ENCODE results near the gene SPATA2L.

SPATA2L gene

GRCh38 chr16:89727406-89728120 lies 26.1 kb upstream of the SPATA2L start:
- no peak for DNase-seq

- no peak for DNase-seq
Measured at GRCh38 chr16:89723279-89724250, 22.1 kb upstream of the SPATA2L start.

DNA sequence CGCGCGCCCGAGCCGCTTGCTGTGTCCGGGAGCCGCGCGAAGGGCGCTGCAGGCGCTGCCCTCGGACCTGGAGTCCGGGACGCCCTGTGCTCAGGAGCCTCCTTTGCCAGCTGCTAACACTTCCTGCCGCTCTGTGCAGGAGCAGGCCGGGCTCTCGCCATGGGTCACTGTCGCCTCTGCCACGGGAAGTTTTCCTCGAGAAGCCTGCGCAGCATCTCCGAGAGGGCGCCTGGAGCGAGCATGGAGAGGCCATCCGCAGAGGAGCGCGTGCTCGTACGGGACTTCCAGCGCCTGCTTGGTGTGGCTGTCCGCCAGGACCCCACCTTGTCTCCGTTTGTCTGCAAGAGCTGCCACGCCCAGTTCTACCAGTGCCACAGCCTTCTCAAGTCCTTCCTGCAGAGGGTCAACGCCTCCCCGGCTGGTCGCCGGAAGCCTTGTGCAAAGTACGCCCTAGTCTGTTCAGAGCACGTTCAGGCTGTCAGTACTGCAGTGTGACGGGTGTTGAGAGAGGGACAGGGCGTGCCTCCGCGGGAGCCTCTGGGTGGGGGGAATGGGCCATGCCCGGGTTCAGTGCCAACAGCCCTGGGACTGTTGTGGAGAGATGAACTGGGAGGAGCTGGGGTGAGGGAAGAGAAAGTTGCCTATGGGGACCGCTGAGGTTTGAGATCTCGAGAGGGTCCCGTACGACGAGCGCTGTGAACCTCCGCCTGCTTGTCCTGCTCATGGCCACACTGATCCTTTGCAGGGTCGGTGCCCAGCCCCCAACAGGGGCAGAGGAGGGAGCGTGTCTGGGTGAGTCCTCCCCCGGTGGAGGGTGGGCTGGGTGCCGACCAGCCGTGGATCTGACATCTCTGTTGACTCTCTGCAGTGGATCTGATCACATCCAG lies 21.1 kb upstream of the SPATA2L start:
- no peak for DNase-seq

- peak; percentile 24 for DNase-seq
Measured at GRCh38 chr16:89721546-89722391, 20.3 kb upstream of the SPATA2L start.

- DNase-seq = peak; percentile 67
Measured at GRCh38 chr16:89720813-89721545, 19.5 kb upstream of the SPATA2L start, which contains the start of the genes VPS9D1 and ZNF276. Gene VPS9D1 (minus strand): TSS chr16:89720898. CDS start chr16:89720861, 37 bp downstream. Gene ZNF276 (plus strand): TSS chr16:89721537. CDS start chr16:89721641, 104 bp downstream.

DNA sequence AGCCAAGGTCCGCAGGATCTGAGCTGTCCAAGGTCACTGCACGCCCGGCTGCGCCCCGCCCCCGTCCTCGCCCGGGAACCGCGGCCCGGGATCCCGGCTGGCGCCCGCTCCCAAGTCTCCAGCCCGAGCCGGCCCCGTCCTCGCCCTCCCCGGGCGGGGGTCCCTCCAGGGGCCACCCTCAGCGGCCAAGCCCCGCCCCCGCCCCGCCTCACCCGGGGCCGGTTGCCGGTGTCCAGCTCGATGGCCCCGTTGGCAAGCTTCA lies 19.0 kb upstream of the SPATA2L start:
- DNase-seq = no peak

- DNase-seq = no peak
Measured at GRCh38 chr16:89717688-89718505, 16.4 kb upstream of the SPATA2L start.

DNA sequence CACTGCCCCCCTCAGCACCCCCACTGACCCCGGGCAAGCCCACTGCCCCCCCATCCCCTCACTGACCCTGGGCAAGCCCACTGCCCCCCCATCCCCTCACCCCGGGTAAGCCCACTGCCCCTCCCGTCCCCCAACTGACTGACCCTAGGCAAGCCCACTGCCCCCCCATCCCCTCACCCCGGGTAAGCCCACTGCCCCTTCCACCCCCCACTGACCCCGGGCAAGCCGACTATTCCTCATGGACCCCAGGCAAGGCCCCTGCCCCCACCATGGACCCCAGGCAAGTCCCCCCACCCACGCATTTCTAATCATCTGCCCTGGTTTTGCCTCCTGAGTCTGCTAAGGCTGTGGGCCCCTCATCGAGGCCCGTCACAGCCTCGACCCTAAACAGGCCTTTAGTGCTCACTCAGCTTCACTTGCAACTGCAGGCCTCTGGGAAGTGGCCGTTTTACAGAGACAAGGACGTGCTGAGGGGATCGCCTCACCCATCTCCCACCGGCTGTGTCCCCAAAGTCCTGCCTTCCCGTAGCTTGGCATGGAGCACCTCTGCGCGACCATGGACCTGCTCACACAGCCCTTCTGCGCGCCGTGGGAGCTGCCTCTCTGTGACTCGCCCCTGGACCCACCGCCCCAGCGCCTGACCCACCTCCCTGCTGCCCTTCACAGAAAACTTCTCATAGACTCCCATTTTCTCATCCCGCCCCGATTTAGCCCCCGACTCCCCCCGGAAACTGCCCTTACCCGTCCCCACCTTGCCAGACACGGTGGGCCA lies 15.6 kb upstream of the SPATA2L start:
- no peak for DNase-seq

GRCh38 chr16:89716493-89716892 lies 15.0 kb upstream of the SPATA2L start:
- DNase-seq = no peak

DNA sequence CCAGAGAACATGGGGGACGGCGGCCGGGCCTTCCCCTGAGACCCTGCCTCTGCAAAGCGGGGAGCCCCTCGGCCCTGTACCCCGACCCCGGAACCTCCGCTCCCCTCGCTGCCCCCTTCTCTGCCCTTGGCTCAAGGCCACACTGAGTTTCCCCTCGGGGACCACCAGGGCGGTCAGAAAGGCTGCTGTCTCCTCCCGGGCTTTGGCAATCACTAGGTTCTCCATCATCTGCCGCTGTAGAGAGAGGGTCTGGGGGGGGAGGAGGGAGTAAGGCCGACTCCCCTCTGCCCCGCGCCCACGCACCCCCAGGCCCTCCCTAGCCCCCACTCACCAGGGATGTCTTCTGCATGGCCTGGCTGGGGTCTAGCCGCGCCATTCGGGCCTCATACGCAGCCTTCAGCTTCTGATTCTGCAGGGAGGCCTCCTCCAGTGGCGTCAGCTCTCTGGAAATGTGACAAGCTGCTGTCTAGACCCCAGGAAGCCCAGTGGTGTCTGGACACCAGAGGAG lies 10.8 kb upstream of the SPATA2L start:
- DNase-seq = peak; percentile 41

DNA sequence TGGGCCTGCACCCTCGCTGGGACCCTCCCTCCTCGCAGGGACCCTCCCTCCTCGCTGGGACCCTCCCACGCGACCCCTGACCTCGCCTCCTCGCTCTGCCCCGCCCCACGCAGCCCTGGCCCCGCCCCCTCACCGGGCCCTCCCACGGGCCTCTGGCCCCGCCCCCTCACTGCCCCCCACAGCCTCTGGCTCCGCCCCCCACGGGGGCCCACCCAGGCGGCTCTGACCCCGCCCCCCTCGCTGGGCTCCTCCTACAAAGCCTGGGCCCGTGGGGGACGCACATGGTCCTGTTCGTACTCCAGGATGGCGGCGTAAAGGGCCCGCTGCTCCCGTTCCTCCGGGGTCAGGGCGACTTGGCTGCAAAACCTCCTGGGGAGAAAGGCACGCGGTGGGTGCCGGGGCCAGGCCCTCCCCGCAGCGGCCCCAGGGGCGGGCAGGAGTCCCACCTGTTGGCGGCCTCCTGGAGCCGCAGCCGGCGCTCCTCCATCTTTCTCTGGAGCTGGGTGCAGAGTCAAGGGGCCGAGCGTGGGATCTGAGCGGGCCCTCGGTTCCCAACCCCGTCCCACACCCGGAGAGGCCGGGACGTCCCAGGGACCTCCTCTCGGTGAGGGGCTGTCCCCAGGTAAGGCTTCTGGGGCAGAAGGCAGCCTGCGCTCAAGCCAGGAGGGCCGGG lies 10.2 kb upstream of the SPATA2L start:
- DNase-seq = peak; percentile 72

DNA sequence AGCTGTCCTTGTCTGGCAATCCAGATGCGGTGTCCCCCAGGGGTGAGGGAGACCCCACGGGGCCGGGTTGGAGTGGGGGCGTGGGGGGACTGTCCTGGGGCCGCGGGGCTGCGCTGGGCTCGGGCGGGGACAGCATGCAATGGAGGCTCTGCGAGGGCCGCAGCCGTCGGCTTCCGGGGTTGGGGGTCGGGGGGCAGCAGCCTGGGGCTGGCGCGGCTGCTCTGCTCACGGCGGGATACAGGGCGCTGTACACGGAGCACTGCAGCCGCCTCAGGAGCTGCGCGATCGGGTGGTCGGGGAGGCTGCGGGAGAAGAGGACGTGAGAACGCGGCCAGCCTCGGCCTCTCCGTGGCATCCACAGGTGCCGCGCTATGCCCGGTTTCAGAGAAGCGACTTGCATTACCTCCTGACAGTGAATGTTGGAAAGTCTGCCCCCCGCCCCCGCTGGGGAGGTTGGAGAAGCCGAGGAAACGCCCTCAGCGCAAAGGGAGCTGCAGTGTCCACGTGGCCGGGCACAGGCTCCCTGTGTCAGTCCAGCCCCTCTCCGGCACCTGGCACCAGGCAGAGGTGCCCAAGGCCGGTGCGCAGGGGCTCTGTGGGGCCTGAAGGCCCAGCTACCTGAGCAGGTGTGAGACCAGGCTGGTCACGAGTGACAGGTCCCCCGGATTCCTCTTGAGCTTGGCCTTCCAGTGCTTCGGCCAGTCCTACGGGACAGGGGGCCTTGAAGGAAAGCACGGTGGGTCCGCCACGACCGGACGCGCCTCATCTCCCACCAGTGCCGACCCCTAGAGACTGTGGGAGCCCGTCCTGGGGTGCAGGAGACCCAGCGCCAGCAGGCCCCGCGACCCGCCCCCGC lies 9.4 kb upstream of the SPATA2L start:
- DNase-seq = no peak

DNA sequence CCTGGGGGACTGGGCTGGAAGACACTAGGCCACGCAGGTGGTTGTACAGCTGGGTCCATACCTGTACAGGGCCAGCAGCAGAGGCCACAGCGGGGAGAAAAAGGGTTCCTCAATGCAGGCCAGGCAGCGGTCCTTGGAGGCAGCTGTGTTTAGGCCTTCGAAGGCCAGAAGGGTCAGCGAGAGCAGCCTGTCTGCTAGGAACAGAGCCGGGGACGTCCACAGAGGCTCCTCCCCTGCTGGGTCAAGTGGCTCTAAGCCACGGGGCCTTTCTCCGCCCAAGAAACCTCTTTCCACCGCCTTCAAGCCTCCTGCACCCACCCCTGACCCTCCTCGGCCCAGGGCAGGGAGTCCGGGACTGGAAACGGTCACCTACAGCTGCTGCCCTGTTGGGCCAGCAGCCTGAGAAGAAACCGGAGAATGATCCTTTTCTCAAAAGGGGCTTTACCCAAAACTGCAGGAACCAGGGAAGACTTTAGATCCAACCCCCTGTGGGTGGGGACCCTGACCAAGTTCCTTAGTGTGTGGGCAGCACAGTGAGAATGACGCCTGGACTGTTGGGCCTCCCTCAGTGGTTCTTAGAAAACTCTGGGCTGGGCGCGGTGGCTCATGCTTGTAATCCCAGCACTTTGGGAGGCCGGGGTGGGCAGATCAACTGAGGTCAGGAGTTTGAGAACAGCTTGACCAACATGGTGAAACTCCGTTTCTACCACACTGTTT lies 8.4 kb upstream of the SPATA2L start:
- DNase-seq = no peak

DNA sequence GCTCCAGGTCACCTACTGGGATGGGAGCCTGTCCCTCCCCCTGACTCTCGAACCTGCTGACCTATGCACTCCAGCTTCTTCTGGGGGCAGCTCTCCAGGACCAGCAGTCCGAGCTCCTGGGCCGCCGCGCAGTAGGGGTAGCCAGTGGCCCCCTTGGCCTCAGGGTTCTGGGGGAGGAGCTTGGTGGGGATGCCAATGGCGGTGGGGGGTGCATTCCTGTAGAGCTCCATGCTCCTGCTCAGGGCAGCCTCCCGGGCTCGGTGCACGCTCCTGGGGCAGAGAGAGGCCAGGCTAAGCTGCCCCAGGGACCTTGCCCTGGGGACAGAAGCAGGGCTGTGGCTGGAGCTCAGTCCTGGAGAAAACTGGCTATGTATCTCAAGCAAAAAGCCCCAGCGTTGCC lies 7.7 kb upstream of the SPATA2L start:
- DNase-seq = no peak

- no peak for DNase-seq
Measured at GRCh38 chr16:89708481-89708931, 7.0 kb upstream of the SPATA2L start.

DNA sequence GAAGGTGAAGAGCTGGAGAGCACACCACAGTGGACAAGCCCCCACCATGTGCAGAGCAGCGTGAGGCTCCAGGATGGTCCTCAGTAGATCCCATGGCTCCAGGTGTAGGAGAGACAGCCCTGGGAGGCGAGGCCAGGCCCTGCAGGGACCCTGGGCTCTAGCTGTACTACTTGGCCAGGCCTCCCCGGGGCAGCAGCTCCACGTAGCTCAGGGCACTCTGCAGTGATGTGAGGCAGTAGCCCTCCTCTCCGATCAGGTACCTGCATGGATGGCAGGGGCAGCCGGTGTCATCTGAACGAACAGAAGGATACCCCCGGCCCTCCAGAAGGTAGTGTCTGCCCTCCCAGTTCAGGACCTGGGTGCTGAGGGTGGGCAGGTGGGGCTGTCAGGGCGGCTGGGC lies 6.2 kb upstream of the SPATA2L start:
- DNase-seq = no peak
